VCaP (cell line): ENCODE measurements around the gene PTPN5.

ENCODE experiments used
- H3K27ac ChIP-seq: fragments of 450-650 bp; 2 replicates; pipeline ENCODE4 v1.5.1; 2017
- CTCF ChIP-seq: fragments of 450-650 bp; conservative IDR thresholded peaks from 2 replicates; pipeline ENCODE4 v1.5.1; 2017; ENCODE audit warnings: mild to moderate bottlenecking, moderate library complexity

Gene PTPN5

GRCh38 chr11:18765554-18765953 lies 26.0 kb downstream of the PTPN5 start:
- TF ChIP-seq CTCF = no peak
- no peak overlapping the region for H3K27ac ChIP-seq

GRCh38 chr11:18761741-18762140 lies 29.9 kb downstream of the PTPN5 start:
- no peak for TF ChIP-seq CTCF
- no peak overlapping the region for H3K27ac ChIP-seq

GRCh38 chr11:18761144-18761543 lies 30.5 kb downstream of the PTPN5 start:
- no peak for TF ChIP-seq CTCF
- no peak overlapping the region for H3K27ac ChIP-seq

GRCh38 chr11:18757811-18758210 lies 33.8 kb downstream of the PTPN5 start:
- TF ChIP-seq CTCF = no peak
- H3K27ac ChIP-seq = no peak overlapping the region

GRCh38 chr11:18756889-18757288 lies 34.7 kb downstream of the PTPN5 start:
- TF ChIP-seq CTCF = no peak
- H3K27ac ChIP-seq = no peak overlapping the region

- H3K27ac ChIP-seq = no peak overlapping the region
- TF ChIP-seq CTCF = no peak
Observed at GRCh38 chr11:18754308-18754707, 37.3 kb downstream of the PTPN5 start.

- H3K27ac ChIP-seq = no peak overlapping the region
- no peak for TF ChIP-seq CTCF
Observed at GRCh38 chr11:18752502-18752901, 39.1 kb downstream of the PTPN5 start.

GRCh38 chr11:18750944-18751343 lies 40.7 kb downstream of the PTPN5 start:
- no peak for TF ChIP-seq CTCF
- H3K27ac ChIP-seq = no peak overlapping the region
